ENCODE measurements around the gene TMEM129. TPM values are rescaled to one million over a fixed set of nuclear protein-coding genes. Genes with fewer than 3 reads are reported as not detected.

TMEM129 gene
- total and polyA plus RNA-seq, 2 experiments from 2014 or later = 16.4 to 64.4 TPM

DNA sequence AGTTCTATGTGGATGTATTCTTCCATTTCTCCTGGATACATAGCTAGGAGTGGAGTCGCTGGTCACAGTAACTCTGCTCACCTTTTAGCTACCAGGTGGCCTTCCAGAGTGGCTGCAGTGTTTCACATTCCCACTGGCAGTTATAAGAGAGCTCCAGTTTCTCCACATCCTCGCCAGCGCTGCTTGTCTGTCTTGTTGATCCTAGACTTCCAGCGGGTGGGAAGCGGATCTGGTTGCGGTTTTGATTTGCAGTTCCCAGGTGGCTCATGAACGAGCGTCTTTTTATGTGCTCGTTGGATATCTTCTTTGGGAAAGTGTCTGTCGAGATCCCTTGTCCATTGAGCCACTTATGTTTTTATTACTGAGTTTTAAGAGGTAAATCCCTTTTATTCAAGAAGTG lies 11.8 kb upstream of the TMEM129 start:
- Histone ChIP-seq H3K79me2 (replicated peaks; ENCODE audit: insufficient read depth) (peaks cover 42% of the 10 kb centered on the region), H3K9me2 (ENCODE audit: insufficient read depth) (no peaks in the 10 kb centered on the region), H3K4me3 (no peak overlapping the region), H3K4me1 (ENCODE audit: insufficient read depth) (no peaks in the 10 kb centered on the region), H3K4me2 (no peak overlapping the region), H2AFZ (no peak overlapping the region), H4K20me1 (replicated peaks; ENCODE audit: insufficient read depth) (peaks cover 16% of the 10 kb centered on the region), H3K36me3 (ENCODE audit: insufficient read depth) (peaks cover 81% of the 10 kb centered on the region), H3K27me3 (ENCODE audit: insufficient read depth) (no peaks in the 10 kb centered on the region), H3K27ac (ENCODE audit: low read depth) (no peak overlapping the region), H3F3A (replicated peaks; ENCODE audit: low read depth) (peaks cover 7% of the 10 kb centered on the region)
- no peak for TF ChIP-seq NANOG (IDR thresholded peaks at IDR 0.05; ENCODE audit: borderline replicate concordance)
- TF ChIP-seq ZNF331 (CRISPR knock-in tag; IDR thresholded peaks at IDR 0.05; ENCODE audit: low read depth) = no peak
- Mint-ChIP-seq H3K4me1 (no peaks in the 10 kb centered on the region), H3K4me3 (no peak overlapping the region), H3K27ac (no peak overlapping the region), H3K36me3 (ENCODE audit: low read depth) (peaks cover 97% of the 10 kb centered on the region), H3K27me3 (ENCODE audit: insufficient read depth, low read depth, poor library complexity) (peaks cover 20% of the 10 kb centered on the region), H3K9me3 (peaks cover 18% of the 10 kb centered on the region)
- ATAC-seq = no peak
- no peak for DNase-seq (ENCODE audit: low spot score)

- H3K36me3 Mint-ChIP-seq (ENCODE audit: low read depth) = peaks cover 97% of the 10 kb centered on the region
- Histone ChIP-seq H2AFZ (no peak overlapping the region), H3K36me3 (ENCODE audit: insufficient read depth) (peaks cover 81% of the 10 kb centered on the region)
Observed at GRCh38 chr4:1731180-1731579, 10.1 kb upstream of the TMEM129 start.

More at GRCh38 chr4:1731180-1731579, 10.1 kb upstream of the TMEM129 start:
- H3K27ac ChIP-seq (ENCODE audit: low read depth) = no peak overlapping the region
- no peaks in the 10 kb centered on the region for H3K4me1 ChIP-seq (ENCODE audit: insufficient read depth)
- TF ChIP-seq POLR2AphosphoS5 (IDR thresholded peaks at IDR 0.05; ENCODE audit: low read depth) (no peak), REST (IDR thresholded peaks at IDR 0.05; ENCODE audit: unreplicated experiment) (no peak), STAT1 (IDR thresholded peaks at IDR 0.05; ENCODE audit: unreplicated experiment) (no peak), NANOG (IDR thresholded peaks at IDR 0.05; ENCODE audit: borderline replicate concordance) (no peak), ZNF331 (CRISPR knock-in tag; IDR thresholded peaks at IDR 0.05; ENCODE audit: low read depth) (no peak), JUNB (IDR thresholded peaks at IDR 0.05; ENCODE audit: unreplicated experiment) (no peak)
- Mint-ChIP-seq H3K9me3 (peaks cover 2% of the 10 kb centered on the region; the same call in 1 of the 3 replicates), H3K27me3 (ENCODE audit: insufficient read depth, low read depth, poor library complexity) (peaks cover 12% of the 10 kb centered on the region), H3K4me3 (no peak overlapping the region), H3K27ac (no peak overlapping the region), H3K4me1 (peaks cover 4% of the 10 kb centered on the region)
- H3K79me2 ChIP-seq (replicated peaks; ENCODE audit: insufficient read depth) = peaks cover 52% of the 10 kb centered on the region
- H3F3A ChIP-seq (replicated peaks; ENCODE audit: low read depth) = peaks cover 17% of the 10 kb centered on the region
- H4K20me1 ChIP-seq (replicated peaks; ENCODE audit: insufficient read depth) = peaks cover 30% of the 10 kb centered on the region
- no peak for ATAC-seq
- no peak for DNase-seq (ENCODE audit: low spot score)
- H3K9me2 ChIP-seq (ENCODE audit: insufficient read depth) = no peaks in the 10 kb centered on the region
- no peak overlapping the region for H3K4me2 ChIP-seq
- H3K27me3 ChIP-seq (ENCODE audit: insufficient read depth) = no peaks in the 10 kb centered on the region
- H3K4me3 ChIP-seq = no peak overlapping the region

All from GM23338 (cell line).